Thymus (tissue), 11 donors: ENCODE data around the gene TMEM217. TPM values are rescaled to one million over a fixed set of nuclear protein-coding genes. Genes with fewer than 3 reads are reported as not detected.

Experiments
- DNase-seq, 9 donors: peaks; one replicate each; pipeline ENCODE4 v3.0.0-alpha.2; 2013; ENCODE audit warnings: low spot score in 9 of 9, low read depth in 6 of 9, missing footprints in 1 of 9
- H3K27ac ChIP-seq, 2 donors: one replicate each; pipeline ENCODE4 v1.5.1; 2013; ENCODE audit warnings: control low read depth in 1 of 2, low read depth in 1 of 2, low read length in 1 of 2, mild to moderate bottlenecking in 1 of 2, moderate library complexity in 1 of 2
- H3K27me3 ChIP-seq, 2 donors: one replicate each; pipeline ENCODE4 v1.5.1; 2013; ENCODE audit warnings: low read length in 1 of 2; ENCODE audit not compliant: control insufficient read depth in 2 of 2, insufficient read depth in 1 of 2
- H3K36me3 ChIP-seq, 2 donors: one replicate each; pipeline ENCODE4 v1.5.1; 2013; ENCODE audit warnings: low read length in 1 of 2, mild to moderate bottlenecking in 1 of 2, moderate library complexity in 1 of 2; ENCODE audit not compliant: control insufficient read depth in 2 of 2, insufficient read depth in 2 of 2
- H3K4me1 ChIP-seq, 2 donors: one replicate each; pipeline ENCODE4 v1.5.1; 2013; ENCODE audit warnings: low read length in 2 of 2; ENCODE audit not compliant: control insufficient read depth in 2 of 2, insufficient read depth in 2 of 2
- H3K4me3 ChIP-seq, 2 donors: one replicate each; pipeline ENCODE4 v1.5.1; 2013; ENCODE audit warnings: low read length in 2 of 2, control low read depth in 1 of 2, mild to moderate bottlenecking in 1 of 2
- H3K9me3 ChIP-seq, 2 donors: one replicate each; pipeline ENCODE4 v1.5.1; 2013; ENCODE audit warnings: low read length in 1 of 2, mild to moderate bottlenecking in 1 of 2; ENCODE audit not compliant: control insufficient read depth in 2 of 2, insufficient read depth in 1 of 2
- WGBS: extraction: QIAGEN DNeasy Blood & Tissue Kit; methylation state at CpG from one replicate; pipeline ENCODE4 v1.1.7; 2013; 5-methylcytosine and 5-hydroxymethylcytosine counted together
- polyA plus RNA-seq: library from polyadenylated mRNA; stranded (reverse); fragments of 200-250 nt; gene quantifications from one replicate; pipeline ENCODE4 v1.2.3, GENCODE V29; 2013
- total RNA-seq: library from RNA; stranded (reverse); fragments of 120-200 nt; gene quantifications from one replicate; pipeline ENCODE4 v1.2.4, GENCODE V29; 2013
- donor health status: healthy.

Gene TMEM217
- total and polyA plus RNA-seq, 2 donors: 2.4 to 4.0 TPM

- H3K36me3 ChIP-seq: peaks cover 10 to 23% of the 10 kb centered on the region in 2 donors
- no peaks in the 10 kb centered on the region for H3K9me3 ChIP-seq
- H3K4me3 ChIP-seq: no peak overlapping the region
- peak overlapping the region in 1 of 2 donors; percentile 80 for H3K27ac ChIP-seq
- peaks cover 28 to 55% of the 10 kb centered on the region in 2 donors for H3K4me1 ChIP-seq
- DNase-seq: peak in 2 of 9 donors; percentile 34 to 75
- 48% methylated on average over 8 of the region's 8 CpGs for WGBS
- H3K27me3 ChIP-seq: no peaks in the 10 kb centered on the region
These were observed 15.1 kb upstream of the TMEM217 start for GRCh38 chr6:37272834-37273566.

GRCh38 chr6:37269105-37269504, 11.2 kb upstream of the TMEM217 start:
- H3K4me3 ChIP-seq: no peak overlapping the region
- WGBS: 93% methylated on average over 2 of the region's 2 CpGs
- DNase-seq: no peak

GRCh38 chr6:37265860-37266259, 7.9 kb upstream of the TMEM217 start:
- Histone ChIP-seq H3K4me1 (peaks cover 3 to 18% of the 10 kb centered on the region in 2 donors), H3K9me3 (peaks cover 0 to 4% of the 10 kb centered on the region in 2 donors), H3K4me3 (no peak overlapping the region), H3K36me3 (peaks cover 8 to 20% of the 10 kb centered on the region in 2 donors), H3K27ac (no peak overlapping the region), H3K27me3 (no peaks in the 10 kb centered on the region)
- DNase-seq: no peak
- WGBS: 98% methylated on average over 3 of the region's 3 CpGs

More at GRCh38 chr6:37269105-37269504, 11.2 kb upstream of the TMEM217 start:
- Histone ChIP-seq H3K27ac (no peak overlapping the region), H3K27me3 (no peaks in the 10 kb centered on the region), H3K36me3 (peaks cover 10 to 26% of the 10 kb centered on the region in 2 donors), H3K4me1 (peaks cover 9 to 22% of the 10 kb centered on the region in 2 donors), H3K9me3 (peaks cover 0 to 4% of the 10 kb centered on the region in 2 donors)

GRCh38 chr6:37265001-37265400, 7.1 kb upstream of the TMEM217 start:
- 91% methylated on average over 2 of the region's 2 CpGs for WGBS
- H3K27ac ChIP-seq: no peak overlapping the region
- peaks cover 3 to 17% of the 10 kb centered on the region in 2 donors for H3K36me3 ChIP-seq
- H3K4me1 ChIP-seq: peaks cover 3 to 18% of the 10 kb centered on the region in 2 donors
- H3K4me3 ChIP-seq: no peak overlapping the region
- DNase-seq: no peak
- peaks cover 0 to 4% of the 10 kb centered on the region in 2 donors for H3K9me3 ChIP-seq
- H3K27me3 ChIP-seq: no peaks in the 10 kb centered on the region

GRCh38 chr6:37262446-37263026, 4.6 kb upstream of the TMEM217 start:
- Histone ChIP-seq H3K36me3 (no peaks in the 10 kb centered on the region), H3K4me1 (peaks cover 9 to 33% of the 10 kb centered on the region in 2 donors), H3K9me3 (peaks cover 0 to 4% of the 10 kb centered on the region in 2 donors), H3K4me3 (no peak overlapping the region), H3K27ac (peak overlapping the region in 1 of 2 donors; percentile 68), H3K27me3 (no peaks in the 10 kb centered on the region)
- WGBS: 82% methylated on average over 8 of the region's 8 CpGs
- DNase-seq: no peak

GRCh38 chr6:37261198-37261597, 3.3 kb upstream of the TMEM217 start:
- 98% methylated on average over 5 of the region's 5 CpGs for WGBS
- DNase-seq: no peak
- no peaks in the 10 kb centered on the region for H3K27me3 ChIP-seq
- no peak overlapping the region for H3K4me3 ChIP-seq
- peaks cover 15 to 38% of the 10 kb centered on the region in 2 donors for H3K4me1 ChIP-seq
- no peak overlapping the region for H3K27ac ChIP-seq
- H3K9me3 ChIP-seq: no peaks in the 10 kb centered on the region
- H3K36me3 ChIP-seq: no peaks in the 10 kb centered on the region

- Histone ChIP-seq H3K4me1 (peaks cover 15 to 38% of the 10 kb centered on the region in 2 donors), H3K27ac (no peak overlapping the region)
- WGBS: 99% methylated on average over 1 of the region's 1 CpG
These were observed 2.5 kb upstream of the TMEM217 start for GRCh38 chr6:37260444-37260843.

GRCh38 chr6:37260040-37260439, 2.1 kb upstream of the TMEM217 start:
- H3K4me1 ChIP-seq: peaks cover 12 to 36% of the 10 kb centered on the region in 2 donors

More at GRCh38 chr6:37260444-37260843, 2.5 kb upstream of the TMEM217 start:
- no peaks in the 10 kb centered on the region for H3K27me3 ChIP-seq
- no peak for DNase-seq
- H3K9me3 ChIP-seq: no peaks in the 10 kb centered on the region
- H3K36me3 ChIP-seq: no peaks in the 10 kb centered on the region
- H3K4me3 ChIP-seq: no peak overlapping the region

GRCh38 chr6:37259191-37259590, 1.2 kb upstream of the TMEM217 start:
- peaks cover 12 to 35% of the 10 kb centered on the region in 2 donors for H3K4me1 ChIP-seq
- H3K9me3 ChIP-seq: no peaks in the 10 kb centered on the region
- WGBS: 22% methylated on average over 2 of the region's 2 CpGs
- DNase-seq: no peak
- H3K36me3 ChIP-seq: no peaks in the 10 kb centered on the region
- peak overlapping the region in 1 of 2 donors; percentile 81 for H3K4me3 ChIP-seq
- H3K27ac ChIP-seq: peak overlapping the region in 1 of 2 donors; percentile 79
- no peaks in the 10 kb centered on the region for H3K27me3 ChIP-seq

More at GRCh38 chr6:37260040-37260439, 2.1 kb upstream of the TMEM217 start:
- no peak for DNase-seq
- Histone ChIP-seq H3K4me3 (no peak overlapping the region), H3K27ac (peak overlapping the region in 1 of 2 donors; percentile 79), H3K27me3 (no peaks in the 10 kb centered on the region), H3K9me3 (no peaks in the 10 kb centered on the region), H3K36me3 (no peaks in the 10 kb centered on the region)
- 78% methylated on average over 2 of the region's 2 CpGs for WGBS
